ENCODE results near the gene SLIT1.

DNA sequence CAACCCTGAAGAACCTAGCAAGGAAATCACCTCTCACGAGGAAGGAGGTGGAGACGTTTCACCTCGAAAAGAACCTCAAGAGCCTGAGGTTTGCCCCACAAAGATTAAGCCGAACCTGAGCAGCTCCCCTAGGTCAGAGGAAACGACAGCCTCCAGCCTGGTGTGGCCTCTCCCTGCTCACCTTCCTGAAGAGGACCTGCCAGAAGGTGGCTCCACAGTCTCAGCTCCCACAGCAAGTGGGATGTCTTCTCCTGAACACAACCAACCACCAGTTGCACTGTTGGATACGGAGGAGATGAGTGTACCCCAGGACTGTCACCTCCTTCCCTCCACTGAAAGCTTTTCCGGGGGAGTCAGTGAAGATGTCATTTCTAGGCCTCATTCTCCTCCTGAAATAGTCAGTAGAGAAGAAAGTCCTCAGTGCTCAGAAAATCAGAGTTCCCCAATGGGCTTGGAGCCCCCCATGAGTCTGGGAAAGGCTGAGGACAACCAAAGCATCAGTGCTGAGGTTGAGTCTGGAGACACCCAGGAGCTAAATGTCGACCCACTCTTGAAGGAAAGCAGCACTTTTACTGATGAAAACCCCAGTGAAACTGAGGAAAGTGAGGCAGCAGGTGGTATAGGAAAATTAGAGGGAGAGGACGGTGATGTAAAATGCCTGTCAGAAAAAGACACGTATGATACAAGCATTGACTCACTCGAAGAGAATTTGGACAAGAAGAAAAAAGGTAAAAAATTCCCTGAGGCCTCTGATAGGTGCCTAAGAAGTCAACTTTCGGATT lies 203.4 kb downstream of the SLIT1 start:
- TF ChIP-seq EZH2phosphoT487 (IDR thresholded peaks at IDR 0.05; ENCODE audit: insufficient read depth, low read depth) (no peak), EZH2 (IDR thresholded peaks at IDR 0.05; ENCODE audit: insufficient read depth, poor library complexity, severe bottlenecking) (no peak)

Measured in GM23248 (cell line).